Stimulated activated CD8-positive, alpha-beta memory T cell treated with anti-CD3 and anti-CD28 coated beads, Interleukin-12 subunit alpha, Interleukin-12 subunit beta, amount 100 ng/mL, for 1 hour (primary cell): ENCODE results near the gene TRAF2.

Experiments used
- DNase-seq: peaks from one replicate; pipeline ENCODE4 v3.0.0-alpha.2; 2020; ENCODE audit warnings: low read depth

Gene TRAF2

GRCh38 chr9:136949817-136950655, 63.7 kb downstream of the TRAF2 start:
- peak; percentile 95 for DNase-seq

GRCh38 chr9:136950656-136951276, 64.5 kb downstream of the TRAF2 start:
- no peak for DNase-seq

GRCh38 chr9:136951541-136952320, 65.4 kb downstream of the TRAF2 start, which contains the start of gene LCN12:
TSS of gene LCN12 (plus strand) at chr9:136952273. CDS start at chr9:136952328, 55 bp downstream.
- DNase-seq: no peak

GRCh38 chr9:136952321-136952850, 66.1 kb downstream of the TRAF2 start:
- no peak for DNase-seq

GRCh38 chr9:136952876-136953770, 66.8 kb downstream of the TRAF2 start:
- DNase-seq: no peak

GRCh38 chr9:136953771-136954269, 67.5 kb downstream of the TRAF2 start:
- no peak for DNase-seq

- no peak for DNase-seq
Observed at GRCh38 chr9:136954270-136955083, 68.2 kb downstream of the TRAF2 start.

- no peak for DNase-seq
Observed at GRCh38 chr9:136955202-136955942, 69.1 kb downstream of the TRAF2 start.

GRCh38 chr9:136955943-136956335, 69.6 kb downstream of the TRAF2 start:
- DNase-seq: no peak

GRCh38 chr9:136956604-136957003, 70.3 kb downstream of the TRAF2 start:
- DNase-seq: no peak

- no peak for DNase-seq
Observed at GRCh38 chr9:136957461-136957860, 71.1 kb downstream of the TRAF2 start.

- DNase-seq: no peak
Observed at GRCh38 chr9:136957901-136958300, 71.6 kb downstream of the TRAF2 start.

- no peak for DNase-seq
Observed at GRCh38 chr9:136958473-136958872, 72.2 kb downstream of the TRAF2 start.

- no peak for DNase-seq
Observed at GRCh38 chr9:136958898-136959850, 72.9 kb downstream of the TRAF2 start.

- DNase-seq: no peak
Observed at GRCh38 chr9:136960212-136960937, 74.1 kb downstream of the TRAF2 start.

- DNase-seq: no peak
Observed at GRCh38 chr9:136960938-136961275, 74.6 kb downstream of the TRAF2 start.

- no peak for DNase-seq
Observed at GRCh38 chr9:136961279-136962065, 75.2 kb downstream of the TRAF2 start.
